Stimulated activated CD4-positive, alpha-beta T cell treated with anti-CD3 and anti-CD28 coated beads, Interleukin-1b, Interleukin-23, amount 100 ng/mL, for 24 hours (primary cell): Measurements from ENCODE around the gene ABCB11.
"Not testable (repeated sequence)": the region's sequence is repeated elsewhere in the genome, so short reads cannot be mapped to it uniquely, and the experiment has no call there.

Experiments
- DNase-seq, 4 experiments: peaks; one replicate each; pipeline ENCODE4 v3.0.0-alpha.2; 2020; ENCODE audit warnings: low read depth in 4 of 4, low spot score in 1 of 4

The ABCB11 gene

DNA sequence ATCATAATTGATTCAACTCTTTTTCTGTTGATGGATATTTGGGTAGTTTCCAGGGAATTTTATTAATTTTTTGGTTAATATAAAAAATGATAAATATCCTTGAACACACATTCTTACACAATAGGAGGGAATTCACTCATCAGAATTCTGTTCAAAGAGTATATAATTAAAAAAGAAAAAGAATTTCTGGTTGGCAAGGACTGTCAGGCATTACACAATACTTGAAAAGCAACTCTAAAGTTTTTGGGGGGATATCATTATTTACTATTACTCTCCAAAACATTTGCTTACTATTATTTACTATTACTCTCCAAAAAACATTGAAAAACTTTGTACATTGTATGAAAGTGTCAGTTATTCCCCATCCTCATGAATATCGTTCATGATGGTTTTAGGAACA is 92.1 kb downstream of the ABCB11 start:
- DNase-seq: no peak

DNA sequence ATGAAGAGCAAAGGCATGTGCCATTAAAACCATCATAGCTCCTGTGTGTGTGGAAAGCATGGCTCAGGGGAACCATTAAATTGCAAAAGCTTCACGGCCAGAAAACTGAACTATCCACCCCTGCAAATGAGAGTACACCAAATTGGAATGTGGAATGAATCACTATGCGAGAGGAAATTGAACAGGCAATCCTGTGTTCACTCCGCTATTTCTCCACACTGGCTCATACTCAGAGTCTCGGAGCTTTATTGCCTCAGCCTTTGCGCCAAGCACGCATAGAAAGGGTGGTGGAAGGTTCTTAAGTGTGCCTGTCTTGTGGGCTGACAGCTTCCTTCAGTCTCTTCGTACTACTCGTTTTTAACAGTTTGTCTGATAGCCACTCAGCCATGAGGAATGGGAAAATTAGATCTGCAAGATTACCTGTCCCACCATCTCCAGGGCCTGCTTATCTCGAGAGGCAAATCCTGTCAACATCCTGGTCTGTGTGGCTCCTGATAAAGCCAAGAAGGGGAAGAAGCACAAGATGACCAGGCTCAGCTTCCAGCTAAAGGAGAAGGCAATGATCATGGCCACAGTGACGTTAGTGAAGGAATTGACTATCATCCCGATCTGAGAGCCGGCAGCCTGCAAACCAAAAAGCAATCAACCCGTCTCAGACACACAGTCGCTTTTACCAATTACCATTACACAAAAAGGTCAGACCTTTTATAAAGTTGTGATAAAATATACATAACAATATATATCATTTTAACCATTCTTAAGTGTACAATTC is 95.1 kb downstream of the ABCB11 start:
- no peak for DNase-seq

DNA sequence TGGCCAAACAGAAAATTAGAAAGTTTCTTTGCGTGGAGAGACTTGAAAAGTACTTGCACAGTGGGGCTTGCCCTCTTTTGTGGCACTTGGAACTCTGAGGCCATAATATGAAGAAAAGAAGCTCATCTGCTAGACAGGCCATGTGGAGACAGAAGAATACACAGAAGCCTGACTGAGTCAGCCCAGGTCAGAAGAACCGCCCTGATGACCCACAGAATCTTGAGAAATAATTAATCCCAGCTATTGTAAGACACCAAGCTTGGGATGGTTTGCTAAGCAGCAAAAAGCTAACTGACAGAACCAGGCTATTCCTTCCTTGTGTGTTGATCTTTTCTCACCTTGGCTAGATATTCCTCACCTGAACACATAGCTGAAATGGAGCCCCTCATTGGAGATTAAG is 96.3 kb downstream of the ABCB11 start:
- DNase-seq: no peak

DNA sequence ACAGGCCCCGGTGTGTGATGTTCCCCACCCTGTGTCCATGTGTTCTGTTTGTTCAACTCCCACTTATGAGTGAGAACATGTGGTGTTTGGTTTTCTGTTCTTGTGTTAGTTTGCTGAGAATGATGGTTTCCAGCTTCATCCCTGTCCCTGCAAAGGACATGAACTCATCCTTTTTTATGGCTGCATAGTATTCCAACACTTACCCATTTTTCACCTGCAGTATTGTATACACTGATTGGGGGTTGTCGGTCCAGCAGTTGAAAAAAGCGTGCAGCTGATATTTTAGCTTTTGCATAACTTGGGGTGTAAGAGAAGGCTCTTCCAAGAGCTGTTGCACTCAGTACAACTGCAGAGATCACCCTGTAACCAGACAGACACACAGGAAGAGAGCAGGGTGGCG is 99.0 kb downstream of the ABCB11 start:
- DNase-seq: not testable (repeated sequence)

DNA sequence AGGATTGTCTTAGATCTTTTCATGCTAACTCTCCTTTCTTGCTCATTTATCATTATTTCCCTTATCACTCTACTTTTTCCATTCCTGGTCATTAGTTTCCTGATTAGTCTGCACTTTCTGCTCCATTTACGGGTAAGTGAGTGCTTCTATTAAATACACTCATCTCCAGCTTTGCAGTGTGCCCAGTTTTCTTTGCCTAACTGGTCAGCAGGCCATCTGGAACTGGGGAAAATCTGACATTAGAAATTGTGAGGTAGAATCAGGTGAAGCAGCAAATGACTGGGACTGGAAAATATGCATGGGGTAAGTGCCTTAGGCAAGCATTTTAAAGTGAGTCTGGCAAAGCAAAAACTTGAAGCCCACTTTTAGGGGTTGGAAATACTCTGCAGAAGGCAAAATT is 100.9 kb downstream of the ABCB11 start:
- no peak for DNase-seq

DNA sequence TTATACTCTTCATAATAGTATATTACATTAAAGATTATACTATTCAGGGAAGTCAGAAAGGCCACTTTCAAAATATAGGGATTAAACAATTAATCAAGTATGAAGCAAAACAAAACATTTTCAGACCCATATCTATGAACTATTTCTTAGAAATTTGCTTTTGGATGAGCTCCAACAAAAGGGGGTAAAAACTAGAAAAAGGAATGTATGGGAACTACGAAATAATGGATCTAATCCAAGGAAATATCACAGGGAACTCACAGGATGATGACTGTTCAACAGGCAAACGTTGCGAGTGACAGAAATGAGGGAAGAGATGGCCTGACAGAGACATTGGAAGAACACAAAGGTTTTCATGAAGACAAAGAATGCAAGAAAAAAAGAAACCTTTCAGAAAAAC is 102.1 kb downstream of the ABCB11 start:
- DNase-seq: no peak

DNA sequence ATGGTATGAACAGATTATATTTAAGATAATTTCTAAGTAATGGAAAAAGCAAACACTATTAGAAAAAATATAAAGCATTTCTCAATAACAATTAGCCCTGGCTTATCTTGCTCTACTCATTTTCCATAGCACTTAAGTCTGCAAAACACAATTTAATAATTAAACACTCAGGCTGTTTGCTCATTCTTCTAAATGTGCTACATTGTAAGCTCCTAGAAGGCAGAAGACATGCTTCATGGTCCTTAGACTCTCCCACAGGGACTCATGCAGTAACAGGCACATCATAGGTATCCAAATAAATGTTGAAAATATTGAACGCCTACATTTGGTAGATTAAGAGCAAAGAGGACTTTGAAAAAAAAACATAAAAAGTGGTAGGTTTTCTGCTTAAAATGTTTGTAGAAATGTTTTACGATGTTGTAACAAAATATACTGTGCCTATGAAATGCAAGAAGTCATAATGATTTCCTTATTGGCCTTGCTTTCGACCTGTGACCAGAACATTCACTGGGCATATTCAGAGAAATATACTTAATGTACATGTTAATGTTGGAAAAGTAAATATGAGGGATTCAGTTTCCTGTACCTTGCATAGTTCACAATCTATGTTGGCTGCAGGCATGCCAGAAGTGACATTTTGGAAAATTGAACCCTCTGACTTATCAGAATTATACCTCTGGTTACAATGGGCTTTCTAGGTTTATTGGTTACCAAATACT is 102.9 kb downstream of the ABCB11 start:
- DNase-seq: no peak

DNA sequence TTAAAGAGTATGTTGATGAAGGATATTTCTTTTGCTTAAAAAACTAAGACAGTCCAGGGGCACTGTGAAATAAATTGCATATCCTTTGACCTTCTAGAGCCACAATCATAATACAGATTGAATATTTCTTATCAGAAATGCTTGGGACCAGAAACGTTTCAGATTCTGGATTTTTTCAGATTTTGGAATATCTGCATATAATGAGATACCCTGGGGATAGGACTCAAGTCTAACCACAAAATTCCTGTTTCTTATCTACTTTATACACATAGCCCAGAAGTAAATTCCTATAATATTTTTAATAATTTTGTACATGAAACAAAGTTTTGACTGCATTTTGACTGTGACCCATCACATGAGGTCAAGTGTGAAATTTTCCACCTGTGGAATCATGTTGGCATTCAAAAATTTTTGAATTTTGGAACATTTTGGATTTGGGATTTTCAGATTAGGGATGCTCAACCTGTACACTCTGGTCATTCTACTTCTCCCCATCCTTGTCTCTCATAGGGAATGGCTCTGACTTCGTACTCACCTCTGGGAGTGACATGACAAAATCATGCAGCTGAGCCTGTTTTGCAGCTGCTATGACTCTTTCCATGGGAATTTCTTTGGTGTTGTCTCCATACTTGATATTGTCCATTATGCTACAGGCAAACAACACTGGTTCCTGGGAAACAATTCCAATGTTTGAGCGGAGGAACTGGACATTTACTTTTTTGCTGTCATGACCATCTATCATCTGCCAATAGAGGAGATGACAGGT is 104.3 kb downstream of the ABCB11 start:
- DNase-seq: no peak

DNA sequence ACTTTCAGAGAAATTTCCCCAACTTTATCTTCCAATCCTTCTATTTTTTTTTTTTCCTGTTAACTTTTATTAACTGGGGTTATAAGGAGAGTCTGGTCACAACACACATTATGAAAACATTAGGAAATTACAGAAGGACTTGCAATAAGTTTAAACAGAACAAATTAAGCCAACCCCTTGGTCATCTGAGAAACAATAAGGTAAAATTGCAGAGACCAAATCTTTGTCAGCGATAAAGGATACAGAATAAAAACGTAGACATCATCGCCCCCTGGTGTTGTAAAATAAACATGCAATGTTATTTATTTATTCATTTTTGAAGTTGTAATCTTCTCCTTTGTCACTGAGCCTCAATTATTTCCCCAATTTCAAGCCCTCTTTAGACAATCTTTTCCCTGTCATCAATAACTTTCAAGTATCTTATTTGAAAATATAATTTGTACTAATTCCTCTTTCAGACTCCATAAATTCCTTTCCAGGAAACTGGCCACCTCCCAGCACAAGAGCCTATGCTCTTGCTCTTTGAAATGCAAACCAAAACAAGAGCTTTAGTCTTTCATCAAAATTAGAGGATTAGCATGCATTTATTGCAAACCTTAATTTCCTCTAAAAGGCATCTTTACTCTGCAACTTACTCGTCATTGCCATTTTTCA is 110.5 kb downstream of the ABCB11 start:
- peak in 1 of 4 experiments; percentile 2 for DNase-seq

DNA sequence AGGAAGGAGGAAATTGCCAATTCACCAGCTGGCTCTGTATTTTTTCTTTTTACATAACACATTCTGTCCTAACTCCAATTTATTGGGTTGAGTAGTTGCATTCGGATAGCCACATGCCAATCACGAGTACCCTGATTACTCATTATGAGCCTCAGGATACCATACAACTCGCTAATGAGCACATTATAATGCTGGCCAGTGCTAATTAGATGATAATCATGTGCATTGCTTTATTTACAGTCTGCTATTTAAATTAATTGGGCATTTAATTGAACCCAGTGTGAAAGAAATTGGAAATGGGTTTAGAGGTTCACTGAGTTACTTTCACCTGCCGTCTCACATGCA is 114.8 kb downstream of the ABCB11 start:
- DNase-seq: no peak

DNA sequence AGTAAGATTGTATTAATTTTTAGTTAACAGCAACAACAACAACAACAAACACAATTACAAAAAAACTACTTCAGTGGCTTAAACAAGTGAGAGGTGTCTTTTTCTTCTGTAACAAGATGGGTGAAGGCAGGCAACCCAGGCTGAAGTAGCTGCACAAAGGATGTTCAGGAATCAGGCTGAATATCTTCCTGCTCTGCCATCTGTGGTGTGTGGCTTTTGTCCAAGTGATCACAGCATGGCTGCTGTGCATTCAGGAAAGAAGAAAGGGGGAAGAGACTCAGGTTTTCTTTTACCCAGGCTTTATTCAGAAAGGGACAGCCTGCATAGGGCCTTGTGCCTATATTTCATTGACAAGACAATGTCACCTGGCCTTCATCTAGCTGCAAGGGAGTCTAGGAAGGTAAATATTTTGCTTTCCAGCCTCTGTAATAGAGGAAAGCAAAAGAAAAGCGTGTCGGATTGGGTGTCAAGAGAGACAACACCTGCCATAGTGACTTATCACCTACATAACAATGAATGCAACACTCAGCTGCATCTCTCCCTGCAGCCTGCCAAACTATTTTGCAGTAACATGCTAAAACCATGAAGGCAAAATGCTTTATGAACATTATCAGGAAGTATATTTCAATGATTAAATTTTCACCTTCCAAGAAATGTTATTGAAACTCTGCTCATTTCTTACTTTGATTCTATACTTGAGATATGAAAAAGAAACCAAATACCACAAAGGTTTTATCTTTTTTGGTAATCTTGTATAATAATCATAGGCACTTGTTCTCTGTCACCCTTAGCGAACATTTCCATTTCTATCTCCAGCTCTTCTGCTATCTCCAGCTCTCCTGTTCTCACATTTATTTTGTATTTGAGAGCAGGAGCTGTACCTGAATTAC is 115.4 kb downstream of the ABCB11 start:
- no peak for DNase-seq

DNA sequence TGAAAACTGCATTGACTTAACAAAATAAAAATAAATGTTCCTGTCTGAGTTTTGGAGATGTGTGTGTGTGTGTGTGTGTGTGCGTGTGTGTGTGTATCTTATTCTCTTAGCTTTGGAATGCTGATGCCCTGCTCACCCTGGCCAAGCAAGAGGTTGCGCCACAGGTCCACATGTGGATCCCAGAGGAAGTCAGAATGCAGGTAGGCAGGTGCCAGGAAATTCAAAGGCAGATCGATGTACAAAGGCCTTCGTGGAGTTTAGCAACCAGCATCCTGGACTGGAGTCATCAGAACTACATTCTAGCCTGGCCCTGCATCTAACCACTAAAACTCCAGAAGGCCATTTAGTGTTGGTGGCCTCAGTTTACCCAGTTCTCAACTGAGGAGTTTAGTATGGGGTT is 117.6 kb downstream of the ABCB11 start:
- DNase-seq: no peak

DNA sequence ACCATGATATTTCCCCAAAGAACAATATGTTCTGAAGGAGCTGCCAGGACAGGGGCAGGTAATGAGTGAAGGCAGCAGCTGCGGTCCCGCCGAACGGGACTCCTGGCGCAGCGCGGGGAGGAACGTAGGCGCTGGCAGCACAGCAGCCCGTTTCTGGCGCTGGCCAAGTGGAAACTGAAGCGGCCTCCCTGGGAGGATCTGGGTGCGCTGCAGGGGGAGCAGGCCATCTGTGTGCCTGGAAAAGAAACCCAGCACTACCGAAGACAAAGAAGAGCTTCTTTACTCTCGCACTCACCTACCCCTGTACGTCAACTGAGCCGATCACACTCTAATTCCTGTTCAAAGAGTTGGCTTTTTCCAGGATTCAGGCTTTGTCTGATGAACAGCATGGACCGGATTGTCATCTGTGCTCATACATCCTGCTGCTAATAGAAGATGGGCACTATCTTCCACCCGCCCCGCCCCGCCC is 118.2 kb downstream of the ABCB11 start:
- DNase-seq: no peak

DNA sequence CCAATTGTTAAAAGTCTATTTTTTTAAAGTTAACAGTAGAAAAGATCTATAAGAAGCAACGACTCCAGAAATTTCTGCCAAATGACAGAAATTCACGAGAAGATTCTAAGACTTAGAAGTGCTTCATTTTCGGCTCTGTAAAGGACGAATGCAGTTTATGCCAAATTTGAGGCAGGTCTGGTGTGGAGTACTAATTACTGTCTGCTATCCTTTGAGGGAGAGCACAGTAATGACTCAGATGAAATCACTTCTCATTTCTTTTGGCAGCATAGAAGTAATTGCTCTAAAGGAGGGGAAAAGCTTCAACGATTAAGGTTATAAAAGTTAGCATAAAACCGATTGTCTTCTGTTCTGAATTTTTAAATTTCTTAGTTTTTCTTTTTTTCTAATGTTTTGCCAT is 118.7 kb downstream of the ABCB11 start:
- DNase-seq: no peak

DNA sequence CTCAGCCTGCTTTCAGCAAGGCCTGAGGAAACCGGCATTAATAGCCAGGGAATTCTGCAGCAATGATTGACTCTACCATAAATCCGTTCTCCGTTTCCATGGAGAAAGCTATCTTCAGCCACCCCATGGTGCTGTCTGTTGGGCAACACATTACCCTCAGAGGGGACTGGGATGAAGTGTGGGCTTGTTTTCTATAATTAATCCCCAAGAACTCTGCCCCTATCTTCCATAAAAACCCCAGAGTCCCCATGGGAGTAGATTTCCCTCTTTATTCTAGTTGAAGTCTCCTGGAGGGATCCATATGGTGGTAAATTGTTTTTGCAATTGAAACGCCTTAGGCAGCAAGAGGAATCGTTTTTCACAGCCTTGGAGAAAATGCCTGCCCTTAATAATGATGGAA is 120.8 kb downstream of the ABCB11 start:
- DNase-seq: no peak

DNA sequence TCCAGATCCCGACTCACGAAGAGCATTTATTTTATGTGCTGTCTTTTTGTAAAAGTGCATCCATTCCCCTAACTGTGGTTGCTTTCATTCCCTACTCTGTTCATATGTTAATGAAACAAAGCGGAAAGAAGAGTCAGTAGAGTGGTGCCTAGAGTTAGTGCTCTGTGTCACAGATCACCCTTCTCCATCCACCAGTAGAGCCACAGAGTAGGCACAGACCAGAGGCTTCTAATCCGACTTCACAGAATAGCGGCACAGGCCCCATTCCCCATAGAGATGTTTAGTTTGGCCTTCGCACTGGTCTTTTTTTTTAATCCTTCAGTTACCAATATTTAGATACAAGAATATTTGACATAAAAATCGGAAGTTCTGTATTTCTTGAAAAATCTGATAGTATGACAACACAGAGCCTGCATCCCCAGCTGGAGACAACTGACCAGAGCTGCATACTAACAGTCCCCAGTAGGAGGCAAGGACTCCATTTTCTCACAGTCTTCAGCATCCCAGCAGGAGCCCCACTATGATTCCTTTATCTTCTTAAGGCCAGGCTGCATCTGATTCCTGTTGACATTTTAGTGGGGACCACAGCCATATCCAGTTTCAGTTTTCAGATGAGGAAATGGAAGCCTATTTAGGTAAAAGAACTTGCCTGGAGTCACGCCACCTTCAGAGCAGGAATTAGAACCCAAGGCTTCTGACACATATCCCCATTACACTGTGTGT is 123.0 kb downstream of the ABCB11 start:
- DNase-seq: no peak

DNA sequence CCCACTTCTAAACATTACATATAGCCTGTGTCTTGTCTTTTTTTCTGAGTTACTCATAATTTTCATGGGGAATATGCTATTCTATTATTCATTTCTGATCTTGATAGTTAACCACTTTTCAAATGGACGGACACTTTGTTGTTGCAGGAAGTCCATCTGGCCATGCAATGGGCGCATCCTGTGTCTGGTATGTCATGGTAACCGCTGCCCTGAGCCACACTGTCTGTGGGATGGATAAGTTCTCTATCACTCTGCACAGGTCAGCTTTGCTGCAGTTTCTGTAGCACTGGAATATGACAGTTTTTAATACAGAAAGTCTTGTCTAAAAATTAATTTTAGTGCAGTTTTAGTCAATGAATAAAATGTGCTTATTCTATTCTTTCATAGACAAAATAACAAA is 126.8 kb downstream of the ABCB11 start:
- DNase-seq: no peak

DNA sequence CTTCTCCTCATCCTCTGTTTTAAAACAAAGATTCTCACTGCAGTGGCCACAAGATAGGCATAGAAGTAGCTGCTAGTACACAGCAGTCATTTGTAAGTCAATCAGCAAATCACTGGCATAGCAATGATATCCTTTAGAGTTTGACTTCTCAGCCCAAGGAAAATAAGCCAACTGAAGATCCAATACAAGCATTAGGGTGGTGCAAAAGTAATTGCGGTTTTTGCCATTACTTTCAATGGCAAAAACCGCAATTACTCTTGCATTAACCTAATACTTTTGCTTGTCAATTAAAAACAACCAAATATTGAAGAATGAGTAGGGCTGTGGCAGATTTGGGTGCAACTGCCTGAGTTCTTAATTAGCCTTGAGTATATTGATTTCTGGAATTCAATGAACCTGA is 127.2 kb downstream of the ABCB11 start:
- DNase-seq: no peak

DNA sequence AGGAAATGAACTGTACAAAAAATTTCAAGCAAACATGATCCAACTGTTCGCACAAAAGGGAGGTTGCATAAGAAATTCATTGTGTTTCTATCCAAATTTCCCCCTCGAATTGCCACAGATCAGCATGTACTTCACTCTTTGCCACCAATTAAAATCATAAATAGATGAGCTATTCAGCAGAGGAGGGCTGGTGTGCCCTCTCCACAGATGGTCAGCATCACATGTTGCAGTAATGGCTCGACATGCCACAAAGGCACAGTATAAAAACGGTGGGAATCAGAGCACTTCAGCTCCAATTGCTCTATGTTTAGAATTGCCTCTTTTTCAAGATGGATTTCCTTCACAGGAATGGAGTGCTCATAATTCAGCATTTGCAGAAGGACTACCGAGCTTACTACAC is 130.1 kb downstream of the ABCB11 start, which contains the start of gene G6PC2:
TSS of gene G6PC2 (plus strand) at position 289 of the 400 bp plus-strand sequence. CDS start at position 330, 41 bp downstream.
- DNase-seq: no peak

DNA sequence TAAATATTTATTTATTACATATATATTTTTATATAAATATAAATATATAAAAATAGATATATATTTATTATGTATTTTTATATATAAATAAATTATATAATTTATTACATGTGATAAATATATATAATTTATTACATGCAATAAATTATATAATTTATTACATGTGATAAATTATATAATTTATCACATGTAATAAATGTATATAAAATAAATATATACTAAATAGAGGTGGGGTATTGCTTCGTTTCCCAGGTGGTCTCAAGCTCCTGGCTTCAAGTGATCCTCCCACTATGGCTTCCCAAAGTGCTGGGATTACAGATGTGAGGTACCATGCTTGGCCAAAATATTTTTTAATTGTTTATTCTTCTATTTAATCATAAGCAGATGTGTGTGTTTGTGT is 133.7 kb downstream of the ABCB11 start:
- no peak for DNase-seq
